Skeletal muscle satellite cell (primary cell): ENCODE measurements around the gene GSK3A.

ENCODE experiments used
- H3K27me3 ChIP-seq: 2 replicates; pipeline ENCODE4 v1.7.0; 2013; ENCODE audit warnings: low read length; ENCODE audit not compliant: control insufficient read depth, insufficient read depth
- H3K36me3 ChIP-seq: 2 replicates; pipeline ENCODE4 v1.7.0; 2013; ENCODE audit warnings: mild to moderate bottlenecking, control low read depth, low read length; ENCODE audit not compliant: insufficient read depth
- H3K4me1 ChIP-seq: 2 replicates; pipeline ENCODE4 v1.7.0; 2013; ENCODE audit warnings: low read length; ENCODE audit not compliant: control insufficient read depth, insufficient read depth
- H3K4me2 ChIP-seq: 2 replicates; pipeline ENCODE4 v1.7.0; 2013; ENCODE audit warnings: mild to moderate bottlenecking, low read length
- H3K4me3 ChIP-seq: 2 replicates; pipeline ENCODE4 v1.7.0; 2013; ENCODE audit warnings: low read length
- H3K9ac ChIP-seq: 2 replicates; pipeline ENCODE4 v1.7.0; 2013; ENCODE audit warnings: mild to moderate bottlenecking, low read depth, low read length, moderate library complexity
- H3K9me3 ChIP-seq: replicated peaks from 2 replicates; pipeline ENCODE4 v1.7.0; 2013; ENCODE audit warnings: mild to moderate bottlenecking, control low read depth, low read length

Gene GSK3A

GRCh38 chr19:42225718-42226292, 16.6 kb downstream of the GSK3A start:
- Histone ChIP-seq H3K36me3 (peaks cover 63% of the 10 kb centered on the region), H3K9ac (no peak overlapping the region), H3K4me2 (no peak overlapping the region), H3K27me3 (no peaks in the 10 kb centered on the region), H3K9me3 (no peaks in the 10 kb centered on the region), H3K4me1 (peaks cover 10% of the 10 kb centered on the region), H3K4me3 (no peak overlapping the region)

- Histone ChIP-seq H3K4me1 (peaks cover 10% of the 10 kb centered on the region), H3K4me2 (no peak overlapping the region), H3K9me3 (no peaks in the 10 kb centered on the region), H3K9ac (no peak overlapping the region), H3K27me3 (no peaks in the 10 kb centered on the region), H3K36me3 (peaks cover 57% of the 10 kb centered on the region), H3K4me3 (no peak overlapping the region)
Measured at GRCh38 chr19:42224940-42225717, 17.3 kb downstream of the GSK3A start.

GRCh38 chr19:42220751-42221097, 21.7 kb downstream of the GSK3A start:
- peak overlapping the region; percentile 96 for H3K9ac ChIP-seq
- H3K4me3 ChIP-seq, result peak overlapping the region; percentile 92
- H3K4me2 ChIP-seq, result peak overlapping the region; percentile 87
- peaks cover 28% of the 10 kb centered on the region for H3K4me1 ChIP-seq
- H3K9me3 ChIP-seq, result no peaks in the 10 kb centered on the region
- H3K36me3 ChIP-seq, result peaks cover 21% of the 10 kb centered on the region
- H3K27me3 ChIP-seq, result no peaks in the 10 kb centered on the region

DNA sequence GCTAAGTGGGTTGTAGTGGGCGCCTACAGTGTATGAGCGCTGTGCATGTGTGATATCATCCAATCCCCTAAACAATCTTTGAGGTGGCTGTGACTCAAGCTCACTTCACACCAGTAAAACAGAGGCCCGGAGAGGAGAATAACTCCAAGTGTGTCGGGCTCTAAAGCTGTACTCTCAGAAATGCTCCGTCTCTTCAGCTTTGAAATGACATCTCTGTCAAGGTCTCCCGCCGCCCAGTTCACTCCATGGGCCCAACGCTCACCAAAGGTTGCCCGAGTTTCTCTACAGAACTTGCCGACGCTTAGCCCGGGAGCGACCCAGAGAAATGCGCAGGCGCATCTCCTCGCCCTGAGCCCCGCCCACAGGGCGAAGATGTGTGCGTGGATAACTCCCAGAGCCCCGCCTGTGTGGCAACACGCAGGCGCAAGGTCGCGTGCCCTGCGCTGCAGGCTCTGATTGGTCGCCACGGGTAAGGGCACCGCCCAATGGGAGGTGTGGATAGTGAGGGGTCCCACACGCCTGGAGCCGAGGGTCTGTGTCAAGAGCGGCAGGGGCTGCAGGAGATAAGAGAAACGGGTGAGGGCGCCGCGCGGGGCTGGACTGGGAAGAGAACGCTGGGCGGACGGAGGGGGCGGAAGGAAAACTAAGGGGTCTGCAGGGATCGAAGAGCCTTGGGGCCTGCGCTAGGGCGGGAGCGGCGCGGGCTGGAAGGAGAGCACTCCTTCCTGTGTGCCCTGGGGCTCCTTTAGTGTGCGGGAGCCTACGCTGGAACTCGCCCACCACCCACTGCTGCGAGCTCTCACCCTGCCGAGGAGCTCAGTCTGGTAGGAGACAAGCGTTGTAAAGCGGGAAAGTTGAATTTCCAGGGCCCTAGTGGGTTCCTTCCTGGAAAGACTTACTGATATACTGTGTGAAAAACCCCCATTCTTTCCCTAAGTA, 22.3 kb downstream of the GSK3A start, which contains the start of gene ZNF526:
Gene ZNF526, plus strand, starts transcription at position 501 of the 939 bp plus-strand sequence. CDS start 4,092 bp downstream, outside the sequence.
- Histone ChIP-seq H3K4me1 (peaks cover 32% of the 10 kb centered on the region), H3K36me3 (peaks cover 18% of the 10 kb centered on the region), H3K27me3 (no peaks in the 10 kb centered on the region), H3K9me3 (no peaks in the 10 kb centered on the region), H3K4me2 (peak within 1 kb of the TSS; percentile 87), H3K4me3 (peak within 1 kb of the TSS; percentile 92), H3K9ac (peak within 1 kb of the TSS; percentile 96)

GRCh38 chr19:42217520-42218437, 24.6 kb downstream of the GSK3A start, which contains the start of gene DEDD2:
Gene DEDD2 (minus strand): TSS chr19:42217677. CDS start chr19:42217007, 670 bp downstream.
- peak within 1 kb of the TSS; percentile 83 for H3K4me3 ChIP-seq
- H3K27me3 ChIP-seq, result no peaks in the 10 kb centered on the region
- peak within 1 kb of the TSS; percentile 80 for H3K4me2 ChIP-seq
- H3K9me3 ChIP-seq, result no peaks in the 10 kb centered on the region
- H3K36me3 ChIP-seq, result peaks cover 21% of the 10 kb centered on the region
- H3K4me1 ChIP-seq, result peaks cover 32% of the 10 kb centered on the region
- H3K9ac ChIP-seq, result peak within 1 kb of the TSS; percentile 87

- Histone ChIP-seq H3K4me3 (peak overlapping the region; percentile 83), H3K27me3 (no peaks in the 10 kb centered on the region), H3K9me3 (no peaks in the 10 kb centered on the region), H3K9ac (peak overlapping the region; percentile 87), H3K36me3 (peaks cover 19% of the 10 kb centered on the region), H3K4me2 (peak overlapping the region; percentile 80), H3K4me1 (peaks cover 32% of the 10 kb centered on the region)
Measured at GRCh38 chr19:42216653-42217519, 25.5 kb downstream of the GSK3A start.

- Histone ChIP-seq H3K36me3 (peaks cover 19% of the 10 kb centered on the region), H3K9ac (no peak overlapping the region), H3K4me1 (peaks cover 26% of the 10 kb centered on the region), H3K4me2 (peak overlapping the region; percentile 80), H3K9me3 (no peaks in the 10 kb centered on the region), H3K4me3 (no peak overlapping the region), H3K27me3 (no peaks in the 10 kb centered on the region)
Measured at GRCh38 chr19:42214810-42215485, 27.5 kb downstream of the GSK3A start.

DNA sequence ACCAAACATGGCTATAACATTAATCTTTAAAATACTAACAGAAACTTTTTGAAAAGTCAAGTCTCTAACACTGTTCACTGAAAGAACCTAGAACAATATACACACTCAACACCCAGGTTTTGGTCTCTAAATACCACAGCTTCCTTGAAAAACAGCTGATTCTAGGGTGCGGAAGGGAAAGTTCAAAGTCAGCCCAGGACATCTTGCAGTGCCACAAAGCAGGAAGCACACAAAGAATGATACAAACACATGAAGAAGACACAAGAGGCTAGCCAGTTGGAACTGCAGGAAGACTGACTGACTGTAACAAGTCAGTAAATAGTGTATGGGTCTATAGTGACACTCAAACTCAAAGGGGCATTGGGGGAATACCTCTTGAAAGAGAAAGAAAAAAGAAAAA, 29.5 kb downstream of the GSK3A start:
- no peak overlapping the region for H3K4me3 ChIP-seq
- peaks cover 20% of the 10 kb centered on the region for H3K4me1 ChIP-seq
- H3K9ac ChIP-seq, result no peak overlapping the region

DNA sequence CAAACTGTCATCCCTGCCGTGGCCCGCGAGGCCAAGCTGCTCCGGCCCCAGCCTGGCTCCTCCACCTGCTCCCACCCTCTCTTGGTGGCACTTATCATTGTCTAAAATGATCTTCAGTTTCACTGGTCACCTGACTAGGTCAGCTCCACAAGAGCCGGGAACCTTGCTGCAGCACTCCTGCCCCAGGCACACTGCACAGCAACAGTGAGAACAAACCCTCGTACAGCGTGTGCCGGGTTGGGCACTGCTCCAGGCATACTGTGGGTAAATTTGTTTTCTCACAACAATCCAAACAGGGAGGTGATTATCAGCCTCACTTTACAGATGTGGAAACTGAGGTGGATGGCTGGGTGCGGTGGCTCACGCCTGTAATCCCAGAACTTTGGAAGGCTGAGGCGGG, 33.8 kb downstream of the GSK3A start:
- Histone ChIP-seq H3K9me3 (no peaks in the 10 kb centered on the region), H3K36me3 (peaks cover 37% of the 10 kb centered on the region), H3K4me2 (no peak overlapping the region), H3K4me3 (no peak overlapping the region), H3K4me1 (peaks cover 22% of the 10 kb centered on the region), H3K27me3 (no peaks in the 10 kb centered on the region), H3K9ac (no peak overlapping the region)

More for the DNA sequence above, 29.5 kb downstream of the GSK3A start:
- H3K27me3 ChIP-seq, result no peaks in the 10 kb centered on the region
- peaks cover 36% of the 10 kb centered on the region for H3K36me3 ChIP-seq
- no peak overlapping the region for H3K4me2 ChIP-seq
- no peaks in the 10 kb centered on the region for H3K9me3 ChIP-seq
